Heart left ventricle (tissue), 13 donors: ENCODE results near the gene RAD50.

ENCODE experiments used
- POLR2A ChIP-seq, 2 donors: fragments of 450-650 bp; IDR thresholded peaks; one replicate each; pipeline ENCODE4 v1.6.1; 2017; ENCODE audit warnings: antibody characterized with exemption in 2 of 2, mild to moderate bottlenecking in 2 of 2, moderate library complexity in 2 of 2
- TF ChIP-seq, protein P1 (sequence below), 12 donors: fragments of 200-600 bp; sonication (generic) in 4 of 12; IDR thresholded peaks; one replicate each; pipeline versions ENCODE4 v1.5.0 to v1.8.0; 2018 to 2022; ENCODE audit warnings: antibody characterized with exemption in 12 of 12, mild to moderate bottlenecking in 5 of 12
- donor health status: ischemic (EF 13 %, LVEDD 7.1; RV severe dilation, severe dysfunction).
- donor health status: DM: no; HTN: yes; CAD: no.
- donor health status: DM: no; HTN: no; CAD: no.
- donor health status: ischemic (EF 25% LVEDD 6.9; RV normal size, moderate dysfunction).
- donor health status: ischemic (EF 25% LVEDD 5.7; RV mildly dilated, moderate dysfunction).
- donor health status: ischemic (EF 35%, LVEDD 5.7; RV mildly dilated, moderate dysfunction).
- donor health status: nonischemic (EF 11% LVEDD 7.7; RV severe dilation, severe dysfunction).
- donor health status: DM: yes; HTN: yes; CAD: no.
- donor health status: PGD.
- donor health status: ischemic (EF 29% LVEDD 5.4; RV normal size, mild dysfunction).
- donor health status: nonischemic (EF 23%, LVEDD 6.1; RV moderate dilation, normal function).

DNA sequence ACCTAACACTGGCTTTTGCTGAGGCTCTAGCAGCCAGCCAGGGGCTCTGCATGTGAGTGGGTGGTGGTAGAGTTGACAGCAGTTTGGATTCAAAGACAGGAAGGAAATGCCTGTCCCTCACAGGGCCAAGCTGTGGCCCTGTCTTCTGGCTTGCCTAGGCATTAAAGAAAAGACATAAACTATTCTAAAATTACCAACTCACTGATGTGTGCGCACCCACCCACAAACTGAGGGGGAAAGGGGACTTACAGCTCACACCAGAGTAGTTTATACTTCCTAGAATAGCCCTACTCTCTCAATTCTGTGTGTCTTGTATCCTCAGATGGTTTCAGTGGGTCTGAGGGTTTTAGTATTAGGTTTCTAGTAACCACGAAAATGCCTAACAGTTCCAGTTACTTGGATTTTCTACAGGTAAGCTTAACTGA lies 82.9 kb downstream of the RAD50 start:
- no peak for TF ChIP-seq POLR2A (IDR thresholded peaks at IDR 0.05)
- TF ChIP-seq, protein P1, sequence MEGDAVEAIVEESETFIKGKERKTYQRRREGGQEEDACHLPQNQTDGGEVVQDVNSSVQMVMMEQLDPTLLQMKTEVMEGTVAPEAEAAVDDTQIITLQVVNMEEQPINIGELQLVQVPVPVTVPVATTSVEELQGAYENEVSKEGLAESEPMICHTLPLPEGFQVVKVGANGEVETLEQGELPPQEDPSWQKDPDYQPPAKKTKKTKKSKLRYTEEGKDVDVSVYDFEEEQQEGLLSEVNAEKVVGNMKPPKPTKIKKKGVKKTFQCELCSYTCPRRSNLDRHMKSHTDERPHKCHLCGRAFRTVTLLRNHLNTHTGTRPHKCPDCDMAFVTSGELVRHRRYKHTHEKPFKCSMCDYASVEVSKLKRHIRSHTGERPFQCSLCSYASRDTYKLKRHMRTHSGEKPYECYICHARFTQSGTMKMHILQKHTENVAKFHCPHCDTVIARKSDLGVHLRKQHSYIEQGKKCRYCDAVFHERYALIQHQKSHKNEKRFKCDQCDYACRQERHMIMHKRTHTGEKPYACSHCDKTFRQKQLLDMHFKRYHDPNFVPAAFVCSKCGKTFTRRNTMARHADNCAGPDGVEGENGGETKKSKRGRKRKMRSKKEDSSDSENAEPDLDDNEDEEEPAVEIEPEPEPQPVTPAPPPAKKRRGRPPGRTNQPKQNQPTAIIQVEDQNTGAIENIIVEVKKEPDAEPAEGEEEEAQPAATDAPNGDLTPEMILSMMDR (IDR thresholded peaks at IDR 0.05) = no peak
